Ramos (cell line): ENCODE measurements around the gene DEK.

Experiments used
- in situ Hi-C: fragments of 300-500 bp; cut with MboI; formaldehyde crosslinking; loops from one replicate; pipeline ENCODE4 v1.14.3; 2022; ENCODE audit warnings: low sequenced_read_pairs; ENCODE audit not compliant: unreplicated experiment

DEK gene

GRCh38 chr6:18268066-18268465 is 3.7 kb upstream of the DEK start:
- in situ Hi-C loops: no loop called here

GRCh38 chr6:18266523-18266912 is 2.2 kb upstream of the DEK start:
- in situ Hi-C loops: no loop called here

GRCh38 chr6:18265787-18266522 is 1.6 kb upstream of the DEK start:
- in situ Hi-C loops: no loop called here

GRCh38 chr6:18264923-18265377 is 620 bp upstream of the DEK start:
- in situ Hi-C loops: no loop called here

GRCh38 chr6:18263418-18264218 is 712 bp downstream of the DEK start:
- in situ Hi-C loops: no loop called here

GRCh38 chr6:18262702-18263417 is 1.5 kb downstream of the DEK start:
- in situ Hi-C loops: no loop called here

GRCh38 chr6:18261877-18262276 is 2.5 kb downstream of the DEK start:
- in situ Hi-C loops: no loop called here

GRCh38 chr6:18260448-18261106 is 3.8 kb downstream of the DEK start:
- in situ Hi-C loops: no loop called here

GRCh38 chr6:18259675-18260447 is 4.5 kb downstream of the DEK start:
- in situ Hi-C loops: no loop called here

- in situ Hi-C loops: no loop called here
Observed at GRCh38 chr6:18254793-18255192, 9.5 kb downstream of the DEK start.

GRCh38 chr6:18253635-18254034 is 10.7 kb downstream of the DEK start:
- in situ Hi-C loops: no loop called here

- in situ Hi-C loops: loop anchor here (25.0 kb wide), 1 partner anchor 637 kb away; the partner anchor contains the start of gene FAM8A1
Observed at GRCh38 chr6:18249271-18249670, 15.1 kb downstream of the DEK start.

- in situ Hi-C loops: loop anchor here (25.0 kb wide), 1 partner anchor 636 kb away; the partner anchor contains the start of gene FAM8A1
Observed at GRCh38 chr6:18248698-18249097, 15.6 kb downstream of the DEK start.

GRCh38 chr6:18247002-18247401 is 17.3 kb downstream of the DEK start:
- in situ Hi-C loops: loop anchor here (25.0 kb wide), 1 partner anchor 635 kb away; the partner anchor contains the start of gene FAM8A1

GRCh38 chr6:18246205-18246604 is 18.1 kb downstream of the DEK start:
- in situ Hi-C loops: loop anchor here (25.0 kb wide), 1 partner anchor 634 kb away; the partner anchor contains the start of gene FAM8A1

GRCh38 chr6:18245642-18246041 is 18.7 kb downstream of the DEK start:
- in situ Hi-C loops: loop anchor here (25.0 kb wide), 1 partner anchor 633 kb away; the partner anchor contains the start of gene FAM8A1

GRCh38 chr6:18245079-18245478 is 19.3 kb downstream of the DEK start:
- in situ Hi-C loops: loop anchor here (25.0 kb wide), 1 partner anchor 633 kb away; the partner anchor contains the start of gene FAM8A1

GRCh38 chr6:18244251-18244650 is 20.1 kb downstream of the DEK start:
- in situ Hi-C loops: loop anchor here (25.0 kb wide), 1 partner anchor 632 kb away; the partner anchor contains the start of gene FAM8A1

GRCh38 chr6:18243302-18243893 is 20.9 kb downstream of the DEK start:
- in situ Hi-C loops: loop anchor here (25.0 kb wide), 1 partner anchor 631 kb away; the partner anchor contains the start of gene FAM8A1
